Measurements from ENCODE around the gene DDX54.
"Not testable (repeated sequence)": the region's sequence is repeated elsewhere in the genome, so short reads cannot be mapped to it uniquely, and the experiment has no call there.

Gene DDX54

DNA sequence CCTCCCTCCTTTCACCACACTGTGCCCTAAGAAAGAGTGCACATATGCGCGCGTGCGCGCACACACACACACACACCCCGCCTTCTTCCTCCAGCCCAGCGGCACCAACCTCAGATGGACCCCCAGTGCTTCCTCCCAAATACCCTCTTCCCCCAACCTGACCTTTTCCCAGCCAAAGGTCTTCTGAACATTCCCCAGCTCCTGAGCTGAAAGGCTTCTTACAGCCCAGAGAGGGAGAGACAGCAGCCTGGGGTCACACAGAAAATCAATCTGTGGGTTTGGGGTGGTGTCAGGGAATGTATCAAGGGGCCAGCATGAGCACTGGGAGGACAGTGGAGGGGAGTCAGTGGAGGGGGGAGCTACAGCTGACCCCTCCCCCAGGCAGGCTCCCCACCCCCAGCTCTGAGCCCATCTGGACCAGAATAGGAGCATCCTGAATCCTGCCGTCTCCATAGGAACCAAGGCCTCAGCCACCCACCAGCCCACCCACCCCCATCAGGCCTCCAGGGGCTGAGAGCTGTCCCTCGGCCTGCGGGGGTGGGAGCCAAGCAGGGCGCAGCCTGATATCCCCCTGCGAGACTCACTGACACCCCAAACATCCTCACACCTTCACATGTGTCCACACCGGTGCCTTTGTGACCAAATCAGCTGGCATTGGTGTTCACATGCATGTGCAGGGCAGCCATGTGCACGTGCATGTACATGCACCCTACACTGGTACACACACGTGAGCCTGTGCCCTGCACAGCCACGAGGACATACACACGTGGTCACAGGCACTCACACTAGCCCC lies 55.4 kb downstream of the DDX54 start:
- H3K4me3 ChIP-seq (replicated peaks in 1 of 2; ENCODE audit: low read depth in 2 of 2, low read length in 2 of 2) = no peak overlapping the region
- no peak for DNase-seq (ENCODE audit: low read depth in 2 of 2)
- TF ChIP-seq, protein P1, sequence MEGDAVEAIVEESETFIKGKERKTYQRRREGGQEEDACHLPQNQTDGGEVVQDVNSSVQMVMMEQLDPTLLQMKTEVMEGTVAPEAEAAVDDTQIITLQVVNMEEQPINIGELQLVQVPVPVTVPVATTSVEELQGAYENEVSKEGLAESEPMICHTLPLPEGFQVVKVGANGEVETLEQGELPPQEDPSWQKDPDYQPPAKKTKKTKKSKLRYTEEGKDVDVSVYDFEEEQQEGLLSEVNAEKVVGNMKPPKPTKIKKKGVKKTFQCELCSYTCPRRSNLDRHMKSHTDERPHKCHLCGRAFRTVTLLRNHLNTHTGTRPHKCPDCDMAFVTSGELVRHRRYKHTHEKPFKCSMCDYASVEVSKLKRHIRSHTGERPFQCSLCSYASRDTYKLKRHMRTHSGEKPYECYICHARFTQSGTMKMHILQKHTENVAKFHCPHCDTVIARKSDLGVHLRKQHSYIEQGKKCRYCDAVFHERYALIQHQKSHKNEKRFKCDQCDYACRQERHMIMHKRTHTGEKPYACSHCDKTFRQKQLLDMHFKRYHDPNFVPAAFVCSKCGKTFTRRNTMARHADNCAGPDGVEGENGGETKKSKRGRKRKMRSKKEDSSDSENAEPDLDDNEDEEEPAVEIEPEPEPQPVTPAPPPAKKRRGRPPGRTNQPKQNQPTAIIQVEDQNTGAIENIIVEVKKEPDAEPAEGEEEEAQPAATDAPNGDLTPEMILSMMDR (IDR thresholded peaks at IDR 0.05; ENCODE audit: low read depth, low read length) = no peak

DNA sequence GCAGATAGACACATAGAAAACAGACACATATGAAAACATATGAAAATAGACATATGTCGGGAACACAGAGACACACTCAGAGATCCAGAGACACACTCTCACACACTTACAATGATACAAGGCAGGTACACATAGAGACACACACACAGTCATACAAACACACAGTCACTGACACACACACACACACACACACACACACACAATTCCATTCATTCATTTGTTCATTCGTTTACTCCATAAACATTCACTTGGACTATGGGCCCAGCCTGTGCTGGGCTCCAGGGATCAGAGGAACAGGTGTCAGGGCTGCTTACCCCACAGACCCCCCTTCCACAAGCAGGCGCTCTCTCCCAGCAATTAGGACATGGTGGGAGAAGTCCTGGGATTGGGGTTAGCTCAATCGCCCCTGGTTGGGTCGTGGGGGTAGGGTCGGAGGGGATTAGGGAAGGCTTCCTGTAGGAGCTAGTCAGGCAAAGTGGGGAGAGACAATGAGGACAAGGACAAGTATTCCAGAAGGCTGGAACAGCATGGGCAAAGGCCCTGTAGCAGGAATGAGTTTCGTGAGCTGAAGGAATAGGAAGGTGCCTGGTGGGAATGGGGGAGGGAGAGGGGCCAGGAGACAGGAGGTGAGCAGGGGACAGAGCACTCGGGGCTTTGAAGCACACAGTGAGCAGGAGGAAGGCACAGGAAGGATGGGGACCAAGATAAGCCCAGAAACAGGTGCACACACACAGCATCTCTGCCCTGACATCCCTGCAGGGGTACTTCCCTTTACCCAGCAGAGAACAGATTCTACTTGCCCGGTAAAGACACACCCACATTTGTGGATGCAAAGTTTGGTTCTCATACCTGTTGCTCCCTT lies 56.2 kb downstream of the DDX54 start:
- no peak for DNase-seq (ENCODE audit: low read depth in 2 of 2)
- H3K4me3 ChIP-seq (replicated peaks in 1 of 2; ENCODE audit: low read depth in 2 of 2, low read length in 2 of 2) = no peak overlapping the region
- TF ChIP-seq, protein P1 (IDR thresholded peaks at IDR 0.05; ENCODE audit: low read depth, low read length) = no peak

DNA sequence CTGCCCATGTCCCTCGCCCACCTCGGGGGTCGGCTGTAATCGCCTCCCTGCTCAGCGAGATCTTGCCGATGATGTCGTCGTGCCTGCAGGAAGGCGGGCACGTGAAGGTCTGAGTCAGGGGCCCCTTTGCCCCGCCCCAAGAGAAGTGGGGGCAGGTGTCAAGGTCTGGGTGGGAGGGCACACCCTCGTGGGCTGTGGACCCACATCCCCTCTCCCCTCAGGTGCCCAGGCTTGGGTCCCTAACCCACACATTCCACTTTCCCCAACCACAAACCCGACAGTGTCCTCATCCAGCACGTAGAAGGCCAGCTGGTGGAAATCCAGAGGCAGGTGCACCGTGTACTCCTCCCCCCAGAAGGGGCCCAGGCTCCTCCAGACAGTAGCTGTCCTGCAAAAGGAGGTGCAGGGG lies 57.5 kb downstream of the DDX54 start:
- H3K4me3 ChIP-seq (replicated peaks in 1 of 2; ENCODE audit: low read depth in 2 of 2, low read length in 2 of 2) = no peak overlapping the region
- TF ChIP-seq, protein P1 (IDR thresholded peaks at IDR 0.05; ENCODE audit: low read depth, low read length) = no peak
- no peak for DNase-seq (ENCODE audit: low read depth in 2 of 2)

DNA sequence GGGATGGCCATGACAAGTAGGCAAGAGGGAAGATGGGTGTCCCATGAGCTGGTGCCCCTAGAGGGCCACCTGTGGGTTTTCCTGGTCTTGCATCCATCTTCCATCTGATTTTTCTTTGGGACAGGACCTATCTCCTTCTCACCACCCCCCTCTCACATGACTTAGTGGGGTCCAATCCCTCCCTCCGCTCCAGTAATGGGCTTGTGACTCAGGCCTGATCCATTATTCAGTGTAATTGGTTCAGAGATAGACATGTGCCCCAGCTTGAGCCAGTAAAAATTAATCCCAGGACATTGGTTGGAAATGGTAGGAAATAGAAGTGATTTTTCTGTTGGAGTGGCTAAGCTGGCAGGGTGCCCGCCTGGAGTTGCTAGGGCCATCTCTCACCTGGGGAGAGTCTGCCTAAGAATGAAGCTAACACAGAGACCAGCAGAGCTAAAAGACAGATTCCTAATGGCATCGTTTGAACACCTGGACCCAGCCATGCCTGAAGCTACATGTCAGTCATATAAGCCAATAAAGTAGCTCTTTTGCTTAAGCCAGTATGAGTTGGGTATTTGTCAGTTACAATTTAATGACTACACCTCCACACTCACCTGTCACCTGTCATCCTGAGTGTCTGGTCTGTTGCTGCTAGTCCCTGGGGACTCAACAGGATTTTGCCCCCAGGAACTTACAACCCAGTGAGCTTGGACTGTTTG lies 64.5 kb downstream of the DDX54 start:
- TF ChIP-seq, protein P1 (IDR thresholded peaks at IDR 0.05; ENCODE audit: low read depth, low read length) = no peak
- DNase-seq (ENCODE audit: low read depth in 2 of 2) = no peak
- no peak overlapping the region for H3K4me3 ChIP-seq (replicated peaks in 1 of 2; ENCODE audit: low read depth in 2 of 2, low read length in 2 of 2)

DNA sequence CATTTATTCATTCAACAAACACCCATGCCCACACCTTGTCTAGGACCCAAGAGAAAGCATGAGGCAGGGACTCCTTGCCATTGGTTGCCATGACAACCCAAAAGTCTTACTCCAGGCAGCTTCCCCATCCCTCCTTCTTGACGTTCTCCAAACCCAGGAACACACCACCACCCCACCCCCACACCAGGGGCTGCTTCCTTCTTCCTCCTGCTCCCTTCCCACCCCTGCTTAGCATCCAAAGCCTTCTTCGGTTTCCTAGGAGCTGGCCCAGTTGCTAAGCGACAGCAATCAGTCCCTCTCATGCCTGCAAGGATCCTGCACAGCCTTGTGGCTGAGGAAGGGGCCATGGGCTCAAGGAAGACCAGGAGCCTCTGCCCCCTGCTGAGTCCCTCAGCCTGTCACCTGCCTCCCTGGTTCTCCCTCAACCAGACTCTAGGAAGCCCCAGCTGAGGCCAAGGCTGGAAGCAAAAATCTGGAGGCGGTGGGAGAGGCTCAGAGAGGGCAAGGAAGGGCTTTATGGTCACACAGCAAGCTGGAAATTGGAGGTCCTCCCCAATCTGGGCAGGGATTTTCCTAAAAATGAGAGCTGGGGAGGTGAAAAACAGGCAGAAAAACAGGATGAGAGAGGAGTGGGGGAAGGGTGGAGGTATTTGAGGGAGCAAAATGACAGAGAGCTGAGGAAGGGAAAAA lies 65.2 kb downstream of the DDX54 start:
- TF ChIP-seq, protein P1 (IDR thresholded peaks at IDR 0.05; ENCODE audit: low read depth, low read length) = no peak
- no peak overlapping the region for H3K4me3 ChIP-seq (replicated peaks in 1 of 2; ENCODE audit: low read depth in 2 of 2, low read length in 2 of 2)
- no peak for DNase-seq (ENCODE audit: low read depth in 2 of 2)

DNA sequence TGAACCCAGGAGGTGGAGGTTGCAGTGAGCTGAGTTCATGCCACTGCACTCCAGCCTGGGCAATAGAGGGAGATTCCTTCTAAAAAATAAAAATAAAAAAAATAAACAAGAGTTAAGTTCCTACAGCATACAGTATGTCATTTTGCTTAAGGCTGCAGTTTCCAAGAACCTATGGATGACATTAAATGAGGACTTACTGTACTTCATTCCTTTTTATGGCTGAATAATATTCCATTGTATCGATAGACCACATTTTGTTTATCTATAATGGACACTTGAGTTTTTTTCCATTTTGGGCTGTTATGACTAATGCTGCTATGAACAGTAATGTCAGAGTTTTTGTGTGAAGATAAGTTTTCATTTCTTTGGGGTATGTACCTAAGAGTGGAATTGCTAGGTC lies 67.1 kb downstream of the DDX54 start:
- no peak for DNase-seq (ENCODE audit: low read depth in 2 of 2)
- H3K4me3 ChIP-seq (replicated peaks in 1 of 2; ENCODE audit: low read depth in 2 of 2, low read length in 2 of 2) = no peak overlapping the region
- TF ChIP-seq, protein P1 (IDR thresholded peaks at IDR 0.05; ENCODE audit: low read depth, low read length) = no peak

DNA sequence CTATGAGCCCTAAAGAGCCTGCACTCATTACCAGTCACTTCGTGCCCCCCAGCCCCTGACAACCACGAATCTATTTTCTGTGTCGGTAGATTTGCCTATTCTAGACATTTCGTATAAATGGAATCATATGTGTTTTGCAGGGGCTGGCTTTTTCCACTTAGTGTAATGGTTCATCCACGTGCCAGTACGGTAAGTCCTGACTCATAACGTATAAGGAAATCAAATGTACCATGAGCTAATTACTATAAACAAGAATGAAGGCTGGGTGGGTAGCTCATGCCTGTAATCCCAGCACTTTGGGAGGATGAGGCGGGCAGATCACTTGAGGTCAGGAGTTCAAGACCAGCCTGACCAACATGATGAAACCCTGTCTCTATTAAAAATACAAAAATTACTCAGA lies 67.6 kb downstream of the DDX54 start:
- DNase-seq (ENCODE audit: low read depth in 2 of 2); H3K4me3 ChIP-seq (replicated peaks in 1 of 2; ENCODE audit: low read depth in 2 of 2, low read length in 2 of 2): not testable (repeated sequence)
